K562 (cell line): ENCODE data around the gene SNRNP200. TPM values are rescaled to one million over a fixed set of nuclear protein-coding genes. Genes with fewer than 3 reads are reported as not detected.

Experiments used
- ATAC-seq: fragments of 200-7000 bp; cut with Tn5 transposase; 3 replicates; pipeline ENCODE4 v1.9.1; 2020; ENCODE audit warnings: moderate library complexity
- BruUV-seq: library from RNA; stranded (reverse); fragments of 400-500 nt; replicated peaks from 2 replicates; lab custom pipeline; 2021; lab: Mats Ljungman, UMichigan
- CTCF ChIA-PET: fragments of 300-600 bp; formaldehyde crosslinking; extraction: SDS; loops from one replicate; lab custom pipeline; 2021; ENCODE audit warnings: low intra/inter-chr PET ratio; lab: Yijun Ruan, JAX
- POLR2A ChIA-PET: fragments of 300-600, 350-650 bp; sonication (Branson Sonifier 250); formaldehyde crosslinking; extraction: SDS; loops from one replicate; lab custom pipeline; 2021; ENCODE audit warnings: antibody characterized with exemption, inconsistent platforms; lab: Yijun Ruan, JAX
- DNase-seq, 4 experiments: peaks; one replicate each; pipeline versions ENCODE4 v3.0.0 to v3.0.0-alpha.2; 2011 to 2018; ENCODE audit warnings: low spot score in 3 of 4, mixed read lengths in 3 of 4; ENCODE audit errors: extremely low read depth in 1 of 4
- FAIRE-seq: peaks from 2 replicates; lab custom pipeline; 2011; peaks lifted over from hg19 to GRCh38; lab: Jason Lieb, UNC
- H2AFZ ChIP-seq: 2 replicates; pipeline ENCODE4 v1.6.0; 2011; ENCODE audit warnings: low read depth, low read length, control low read depth, inconsistent platforms
- H3K27ac ChIP-seq: fragments of 200-600 bp; 3 replicates; pipeline ENCODE4 v1.8.0; 2011; ENCODE audit warnings: low read depth, mild to moderate bottlenecking, control low read depth, inconsistent platforms, low read length, moderate library complexity, mixed read lengths; ENCODE audit errors: extremely low read depth
- H3K27me3 ChIP-seq, 2 experiments: fragments of 300-600 bp in 1 of 2; 2 replicates in 1 of 2; 3 replicates in 1 of 2; pipeline versions ENCODE4 v1.6.0 to v1.8.0; 2011; ENCODE audit warnings: inconsistent platforms in 2 of 2, low read length in 2 of 2, mild to moderate bottlenecking in 1 of 2, mixed read lengths in 1 of 2, moderate library complexity in 1 of 2; ENCODE audit not compliant: control insufficient read depth in 2 of 2, insufficient read depth in 2 of 2
- H3K36me3 ChIP-seq: fragments of 300-600 bp; 3 replicates; pipeline ENCODE4 v1.8.0; 2011; ENCODE audit warnings: mild to moderate bottlenecking, low read length, inconsistent platforms; ENCODE audit not compliant: control insufficient read depth, insufficient read depth
- H3K4me1 ChIP-seq, 2 experiments: fragments of 200-600 bp in 1 of 2; replicated peaks in 1 of 2; 2 replicates in 1 of 2; 3 replicates in 1 of 2; pipeline versions ENCODE4 v1.5.1 to v1.8.0; 2011; ENCODE audit warnings: inconsistent platforms in 2 of 2, low read length in 2 of 2, mild to moderate bottlenecking in 1 of 2, mixed read lengths in 1 of 2, moderate library complexity in 1 of 2; ENCODE audit not compliant: control insufficient read depth in 2 of 2, insufficient read depth in 2 of 2
- H3K4me2 ChIP-seq: 2 replicates; pipeline ENCODE4 v1.6.1; 2011; ENCODE audit warnings: low read length, control low read depth, inconsistent platforms, mixed read lengths; ENCODE audit not compliant: insufficient read depth
- H3K4me3 ChIP-seq: fragments of 200-600 bp; sonication (generic), shearing (Covaris generic); 2 replicates; pipeline ENCODE4 v1.5.1; 2016; ENCODE audit warnings: control low read depth, inconsistent platforms
- H3K79me2 ChIP-seq: fragments of 200-600 bp; 3 replicates; pipeline ENCODE4 v1.8.0; 2011; ENCODE audit warnings: low read length, inconsistent platforms; ENCODE audit not compliant: control insufficient read depth, insufficient read depth
- H3K9ac ChIP-seq, 2 experiments: 2 replicates each; pipeline versions ENCODE4 v1.6.0 to v1.6.1; 2011; ENCODE audit warnings: low read depth in 2 of 2, low read length in 2 of 2, control low read depth in 1 of 2, inconsistent platforms in 1 of 2, mild to moderate bottlenecking in 1 of 2, mixed read lengths in 1 of 2; ENCODE audit not compliant: insufficient read depth in 1 of 2
- H3K9me1 ChIP-seq: one replicate; pipeline ENCODE4 v1.6.0; 2011; ENCODE audit warnings: inconsistent platforms, mild to moderate bottlenecking, low read length, moderate library complexity; ENCODE audit not compliant: control insufficient read depth, insufficient read depth
- H3K9me3 ChIP-seq: replicated peaks from 2 replicates; pipeline ENCODE4 v1.5.1; 2011; ENCODE audit warnings: low read depth, low read length, inconsistent platforms; ENCODE audit not compliant: control insufficient read depth, insufficient read depth
- H4K20me1 ChIP-seq: replicated peaks from 2 replicates; pipeline ENCODE4 v1.6.1; 2011; ENCODE audit warnings: low read length, inconsistent platforms, mixed read lengths; ENCODE audit not compliant: control insufficient read depth, insufficient read depth
- FOXA3 ChIP-seq, 2 experiments: fragments of 450-650 bp in 1 of 2; sonication (generic) in 1 of 2; formaldehyde crosslinking; IDR thresholded peaks in 1 of 2; conservative IDR thresholded peaks in 1 of 2; 2 replicates each; pipeline versions ENCODE4 v1.4.0 to v1.8.0; 2020 to 2022; ENCODE audit warnings: mild to moderate bottlenecking in 2 of 2, missing genetic modification reagents in 1 of 2
- GTF2E2 ChIP-seq: fragments of 200-800 bp; sonication (Bioruptor generic); IDR thresholded peaks from 2 replicates; pipeline ENCODE4 v1.6.1; 2016; ENCODE audit warnings: missing genetic modification characterization, missing compliant biosample characterization
- KLF13 ChIP-seq: fragments of 450-650 bp; IDR thresholded peaks from 2 replicates; pipeline ENCODE4 v1.6.1; 2016; ENCODE audit warnings: missing genetic modification characterization, low read depth, mild to moderate bottlenecking, missing compliant biosample characterization, moderate library complexity, borderline replicate concordance
- L3MBTL2 ChIP-seq: fragments of 450-650 bp; IDR thresholded peaks from 2 replicates; pipeline ENCODE4 v1.6.1; 2016; ENCODE audit warnings: mild to moderate bottlenecking, moderate library complexity
- MYBL2 ChIP-seq, 2 experiments: fragments of 450-650 bp in 1 of 2; sonication (generic) in 1 of 2; formaldehyde crosslinking in 1 of 2; IDR thresholded peaks; 2 replicates each; pipeline versions ENCODE4 v1.6.1 to v1.8.1; 2017 to 2022; ENCODE audit warnings: borderline replicate concordance in 1 of 2, inconsistent platforms in 1 of 2, low read depth in 1 of 2, mild to moderate bottlenecking in 1 of 2, missing genetic modification reagents in 1 of 2, moderate library complexity in 1 of 2
- NFIC ChIP-seq: fragments of 450-650 bp; IDR thresholded peaks from 2 replicates; pipeline ENCODE4 v1.6.1; 2017; ENCODE audit warnings: mild to moderate bottlenecking, inconsistent platforms
- NR3C1 ChIP-seq: sonication (generic); formaldehyde crosslinking; IDR thresholded peaks from 2 replicates; pipeline ENCODE4 v1.8.1; 2022; ENCODE audit warnings: missing genetic modification reagents
- POLR2A ChIP-seq: fragments of 450-650 bp; conservative IDR thresholded peaks from 2 replicates; pipeline ENCODE4 v1.6.1; 2016
- POLR2AphosphoS5 ChIP-seq: IDR thresholded peaks from 2 replicates; pipeline ENCODE4 v1.6.1; 2011; ENCODE audit warnings: mild to moderate bottlenecking, low read depth, low read length, moderate library complexity; ENCODE audit not compliant: control insufficient read depth, insufficient read depth
- POLR2G ChIP-seq: fragments of 200-400 bp; formaldehyde crosslinking; IDR thresholded peaks from 2 replicates; pipeline ENCODE4 v1.6.1; 2017; ENCODE audit warnings: low read depth, mild to moderate bottlenecking, antibody characterized with exemption, low read length, moderate library complexity
- SIN3A ChIP-seq, 2 experiments: fragments of 150-350 bp in 1 of 2; IDR thresholded peaks; 2 replicates each; pipeline ENCODE4 v1.6.1; 2011 to 2016; ENCODE audit warnings: borderline replicate concordance in 2 of 2, low read depth in 2 of 2, low read length in 2 of 2, mild to moderate bottlenecking in 2 of 2, moderate library complexity in 2 of 2; ENCODE audit not compliant: control insufficient read depth in 1 of 2
- ZNF212 ChIP-seq: fragments of 450-650 bp; formaldehyde crosslinking; IDR thresholded peaks from 2 replicates; pipeline ENCODE4 v1.4.0; 2020; ENCODE audit warnings: mild to moderate bottlenecking
- WGBS: fragments of 100-300 bp; shearing (Covaris generic); methylation state at CpG from one replicate; pipeline ENCODE4 v1.1.6; 2016; ENCODE audit warnings: low coverage, mixed read lengths; ENCODE audit not compliant: insufficient coverage; ENCODE audit errors: missing lambda C conversion rate; 5-methylcytosine and 5-hydroxymethylcytosine counted together
- in situ Hi-C: fragments of 300-500 bp; cut with MboI; formaldehyde crosslinking; loops from 4 replicates; pipeline ENCODE4 v1.15.0; 2018; ENCODE audit warnings: inconsistent platforms, mixed read lengths
- intact Hi-C: fragments of 100-400 bp; cut with micrococcal nuclease; formaldehyde crosslinking; loops from 2 replicates; pipeline ENCODE4 v1.14.2; 2022
- polyA plus RNA-seq, 8 experiments: library from polyadenylated mRNA; depleted of rRNA in 4 of 8; stranded (reverse) in 5 of 8; unstranded in 3 of 8; fragments of >200 nt; fragmentation: Nextera tagmentation in 2 of 8; fragmentation: Illumina TruSeq in 1 of 8; extraction: Ambion mirVana in 2 of 8; extraction: Trizol in 1 of 8; gene quantifications; 2 replicates each; pipeline versions ENCODE4 v1.2.1 to v1.2.3, GENCODE V29; 2011 to 2014; ENCODE audit warnings: inconsistent platforms in 1 of 8, missing spikeins in 1 of 8
- total RNA-seq, 7 experiments: library from RNA; depleted of rRNA in 6 of 7; stranded (reverse); fragments of >200 nt in 6 of 7; fragmentation: Illumina TruSeq in 2 of 7; extraction: Trizol in 2 of 7; gene quantifications; 2 replicates each; pipeline versions ENCODE4 v1.2.1 to v1.2.3, GENCODE V29; 2011 to 2021; ENCODE audit warnings: low replicate concordance in 1 of 7
- TF ChIP-seq, protein P1 (sequence below): fragments of 450-650 bp; formaldehyde crosslinking; IDR thresholded peaks from 2 replicates; pipeline ENCODE4 v1.4.0; 2020; ENCODE audit warnings: mild to moderate bottlenecking

The SNRNP200 gene
- total and polyA plus RNA-seq, 9 of the 15 experiments (the other 6 are each of a cell fraction or from before 2014, with no cell fraction given), result 76.1 to 231 (median 155) TPM

DNA sequence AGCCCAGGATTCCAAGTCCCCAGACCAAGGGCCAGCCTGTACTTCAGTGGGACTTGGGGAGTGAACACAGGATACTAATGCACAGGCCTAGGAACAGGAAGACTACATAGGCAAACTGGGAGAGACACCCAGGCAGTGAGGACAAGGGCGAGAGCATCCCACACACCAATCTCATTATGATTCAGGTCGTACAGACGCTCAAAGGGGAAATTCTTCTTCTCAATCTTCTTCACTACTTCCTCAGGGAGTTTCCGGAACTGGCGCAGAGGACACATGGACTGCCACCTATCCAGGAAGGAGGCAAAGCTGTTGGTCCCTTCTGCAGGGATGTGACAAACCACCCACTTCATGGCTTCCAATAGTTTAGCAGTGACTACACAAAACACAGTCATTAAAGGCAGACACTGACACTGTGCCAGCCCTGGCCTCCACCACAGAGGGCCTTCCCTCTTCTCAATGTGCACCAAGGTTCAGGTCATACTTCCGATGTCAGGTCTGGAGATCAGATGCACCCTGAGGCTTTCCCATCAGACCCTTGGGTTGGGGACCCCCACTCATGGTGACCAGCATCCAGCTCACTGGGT is 18.0 kb downstream of the SNRNP200 start:
- FAIRE-seq (no peak), ATAC-seq (no peak)
- Histone ChIP-seq H4K20me1 (no peaks in the 10 kb centered on the region), H3K36me3 (peaks cover 100% of the 10 kb centered on the region), H3K27ac (no peak overlapping the region), H2AFZ (no peak overlapping the region), H3K9ac (no peak overlapping the region)
- CTCF ChIA-PET, result interaction anchor here (0.6 kb wide), 1 partner anchor 1418 kb away, joined by 5 read pairs; no protein-coding TSS in a partner anchor
- TF ChIP-seq NFIC, result no peak
- no peak for TF ChIP-seq POLR2A
- no peak for TF ChIP-seq POLR2AphosphoS5
- TF ChIP-seq, all 486 proteins: peak for 0
- Histone ChIP-seq H3K9me3 (no peaks in the 10 kb centered on the region), H3K4me3 (no peak overlapping the region), H3K9me1 (no peaks in the 10 kb centered on the region), H3K4me1 (no peaks in the 10 kb centered on the region), H3K4me2 (no peak overlapping the region), H3K27me3 (no peaks in the 10 kb centered on the region), H3K79me2 (no peaks in the 10 kb centered on the region)
- WGBS, result 87% methylated on average over 6 of the region's 6 CpGs
- intact Hi-C loops, result no loop called here
- no peak for DNase-seq
- in situ Hi-C loops, result no loop called here
- BruUV-seq, result no TSS peak
- POLR2A ChIA-PET, result interaction anchor here (0.6 to 4.1 kb wide), 3 partner anchors 9 to 19 kb away, joined by 3 to 15 read pairs (median 3); partner anchors contain the start of gene SNRNP200

DNA sequence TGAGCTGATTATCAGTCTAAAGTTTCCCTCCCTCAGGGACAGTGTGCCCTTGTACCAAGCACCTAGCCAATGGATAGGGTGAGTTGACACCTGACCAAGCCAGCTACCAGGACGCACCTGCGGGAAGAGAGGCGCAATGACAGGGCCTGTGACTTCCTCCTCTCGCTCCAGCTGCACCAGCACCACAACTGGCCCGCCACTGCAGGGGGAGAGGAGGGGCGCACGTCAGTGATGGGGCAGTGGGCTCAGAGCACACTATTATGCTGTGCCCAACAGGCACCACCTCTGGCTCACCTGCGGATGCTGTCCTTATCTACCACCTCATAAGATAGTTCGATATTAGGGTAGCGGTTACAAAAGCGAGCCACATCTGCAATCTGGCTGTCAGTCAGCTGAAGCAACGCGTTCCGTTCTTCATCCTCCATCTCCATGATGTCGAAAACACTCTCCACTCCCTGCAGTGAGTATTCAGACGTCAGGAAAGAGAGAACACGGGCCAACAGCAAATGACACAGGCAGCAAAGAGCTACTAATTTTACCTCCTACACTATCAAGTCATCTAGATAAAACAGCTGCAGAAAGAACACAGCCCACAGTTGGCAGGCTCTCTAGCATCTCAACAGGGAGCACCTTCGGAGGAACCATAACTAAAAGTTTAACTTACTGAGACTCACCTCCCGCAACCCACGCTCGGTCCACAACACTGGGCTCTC is 28.4 kb downstream of the SNRNP200 start:
- ChIA-PET CTCF (no interaction called here), POLR2A (interaction anchor here (0.6 to 1.8 kb wide), 3 partner anchors 12 to 45 kb away, joined by 3 to 6 read pairs (median 3); no protein-coding TSS in a partner anchor)
- Histone ChIP-seq H3K79me2 (no peaks in the 10 kb centered on the region), H3K36me3 (peaks cover 90% of the 10 kb centered on the region), H2AFZ (no peak overlapping the region), H4K20me1 (peaks cover 3% of the 10 kb centered on the region; the same call in 1 of the 2 replicates), H3K4me2 (no peak overlapping the region), H3K9me3 (no peaks in the 10 kb centered on the region), H3K4me3 (no peak overlapping the region), H3K4me1 (no peaks in the 10 kb centered on the region), H3K27me3 (no peaks in the 10 kb centered on the region), H3K27ac (no peak overlapping the region), H3K9ac (no peak overlapping the region), H3K9me1 (no peaks in the 10 kb centered on the region)
- 87% methylated on average over 19 of the region's 21 CpGs for WGBS
- no TSS peak for BruUV-seq
- in situ Hi-C loops (no loop called here), intact Hi-C loops (no loop called here)
- ATAC-seq, result no peak
- FAIRE-seq, result no peak
- no peak for DNase-seq
- no peak for TF ChIP-seq KLF13 (tag)
- TF ChIP-seq MYBL2 (IDR thresholded peaks at IDR 0.05; ENCODE audit: low read depth), result no peak
- no peak for TF ChIP-seq MYBL2 (CRISPR knock-in tag; IDR thresholded peaks at IDR 0.05; ENCODE audit: borderline replicate concordance)
- TF ChIP-seq ZNF212, result no peak
- no peak for TF ChIP-seq GTF2E2 (tag)
- TF ChIP-seq, protein P1, sequence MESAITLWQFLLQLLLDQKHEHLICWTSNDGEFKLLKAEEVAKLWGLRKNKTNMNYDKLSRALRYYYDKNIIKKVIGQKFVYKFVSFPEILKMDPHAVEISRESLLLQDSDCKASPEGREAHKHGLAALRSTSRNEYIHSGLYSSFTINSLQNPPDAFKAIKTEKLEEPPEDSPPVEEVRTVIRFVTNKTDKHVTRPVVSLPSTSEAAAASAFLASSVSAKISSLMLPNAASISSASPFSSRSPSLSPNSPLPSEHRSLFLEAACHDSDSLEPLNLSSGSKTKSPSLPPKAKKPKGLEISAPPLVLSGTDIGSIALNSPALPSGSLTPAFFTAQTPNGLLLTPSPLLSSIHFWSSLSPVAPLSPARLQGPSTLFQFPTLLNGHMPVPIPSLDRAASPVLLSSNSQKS (CRISPR knock-in tag), result no peak
- no peak for TF ChIP-seq FOXA3 (CRISPR knock-in tag; conservative IDR thresholded peaks at IDR 0.05 in 1 of 2, IDR thresholded peaks at IDR 0.05 in 1 of 2)
- TF ChIP-seq SIN3A (IDR thresholded peaks at IDR 0.05; ENCODE audit: borderline replicate concordance in 2 of 2, control insufficient read depth in 1 of 2, low read depth in 2 of 2, low read length in 2 of 2), result no peak
- TF ChIP-seq L3MBTL2, result no peak
- TF ChIP-seq POLR2G, result no peak
- no peak for TF ChIP-seq NR3C1 (CRISPR knock-in tag)
